Measurements from ENCODE around the gene TMEM151B.

- no peak for TF ChIP-seq CTCF (IDR thresholded peaks at IDR 0.05)
- no peak for TF ChIP-seq POLR2A (IDR thresholded peaks at IDR 0.05)
Measured at GRCh38 chr6:44222486-44223318, 47.5 kb upstream of the TMEM151B start.
